Osteocyte (in vitro differentiated cells): Measurements from ENCODE around the gene LDB2. TPM values are rescaled to one million over a fixed set of nuclear protein-coding genes. Genes with fewer than 3 reads are reported as not detected.
"Not testable (repeated sequence)": the region's sequence is repeated elsewhere in the genome, so short reads cannot be mapped to it uniquely, and the experiment has no call there.

Experiments
- DNase-seq: peaks from one replicate; pipeline ENCODE4 v3.0.0; 2021; ENCODE audit warnings: mixed read lengths; ENCODE audit not compliant: unreplicated experiment; ENCODE audit errors: extremely low spot score
- H3K27ac Mint-ChIP-seq: one replicate; pipeline ENCODE4 v1.8.0; 2021; ENCODE audit warnings: mild to moderate bottlenecking, mixed read lengths; ENCODE audit not compliant: unreplicated experiment
- H3K27me3 Mint-ChIP-seq: one replicate; pipeline ENCODE4 v1.8.0; 2021; ENCODE audit warnings: mixed read lengths; ENCODE audit not compliant: unreplicated experiment
- H3K36me3 Mint-ChIP-seq: one replicate; pipeline ENCODE4 v1.8.0; 2021; ENCODE audit warnings: mixed read lengths; ENCODE audit not compliant: unreplicated experiment
- H3K4me1 Mint-ChIP-seq: one replicate; pipeline ENCODE4 v1.8.0; 2021; ENCODE audit warnings: mixed read lengths; ENCODE audit not compliant: unreplicated experiment
- H3K4me3 Mint-ChIP-seq: one replicate; pipeline ENCODE4 v1.8.0; 2021; ENCODE audit warnings: mild to moderate bottlenecking, moderate library complexity, mixed read lengths; ENCODE audit not compliant: unreplicated experiment
- H3K9me3 Mint-ChIP-seq: one replicate; pipeline ENCODE4 v1.8.0; 2021; ENCODE audit warnings: mixed read lengths; ENCODE audit not compliant: unreplicated experiment
- CTCF ChIP-seq: fragments of 200-600 bp; sonication (generic); IDR thresholded peaks from 2 replicates; pipeline ENCODE4 v1.5.0; 2021; ENCODE audit warnings: antibody characterized with exemption, mild to moderate bottlenecking, moderate library complexity
- total RNA-seq: library from RNA; stranded (reverse); gene quantifications from 2 replicates; pipeline ENCODE4 v1.2.1, GENCODE V29; 2021

The LDB2 gene
- total RNA-seq, 1 donor from 2014 or later, result 8.7 TPM

GRCh38 chr4:16573206-16573605, 325.2 kb downstream of the LDB2 start:
- no peak for DNase-seq
- Mint-ChIP-seq H3K27me3 (no peaks in the 10 kb centered on the region), H3K4me1 (peaks cover 9% of the 10 kb centered on the region), H3K36me3 (no peaks in the 10 kb centered on the region), H3K9me3 (no peaks in the 10 kb centered on the region), H3K4me3 (no peak overlapping the region), H3K27ac (no peak overlapping the region)
- no peak for TF ChIP-seq CTCF

- H3K9me3 Mint-ChIP-seq, result no peaks in the 10 kb centered on the region
- H3K36me3 Mint-ChIP-seq, result no peaks in the 10 kb centered on the region
- H3K27ac Mint-ChIP-seq, result no peak overlapping the region
- no peak overlapping the region for H3K4me3 Mint-ChIP-seq
- no peak for TF ChIP-seq CTCF
- H3K4me1 Mint-ChIP-seq, result peaks cover 9% of the 10 kb centered on the region
- DNase-seq, result no peak
- no peaks in the 10 kb centered on the region for H3K27me3 Mint-ChIP-seq
Observed at GRCh38 chr4:16572631-16573030, 325.8 kb downstream of the LDB2 start.

- DNase-seq, result no peak
- Mint-ChIP-seq H3K27ac (no peak overlapping the region), H3K36me3 (no peaks in the 10 kb centered on the region), H3K4me1 (peaks cover 9% of the 10 kb centered on the region), H3K9me3 (no peaks in the 10 kb centered on the region), H3K27me3 (no peaks in the 10 kb centered on the region), H3K4me3 (no peak overlapping the region)
- no peak for TF ChIP-seq CTCF
Observed at GRCh38 chr4:16572161-16572560, 326.3 kb downstream of the LDB2 start.

GRCh38 chr4:16569790-16570189, 328.7 kb downstream of the LDB2 start:
- Mint-ChIP-seq H3K4me3 (no peak overlapping the region), H3K4me1 (peaks cover 9% of the 10 kb centered on the region), H3K36me3 (no peaks in the 10 kb centered on the region), H3K9me3 (no peaks in the 10 kb centered on the region), H3K27me3 (no peaks in the 10 kb centered on the region), H3K27ac (no peak overlapping the region)
- TF ChIP-seq CTCF, result no peak
- no peak for DNase-seq

- not testable (repeated sequence) for H3K36me3 Mint-ChIP-seq
Observed at GRCh38 chr4:16557316-16557715, 341.1 kb downstream of the LDB2 start.

GRCh38 chr4:16555156-16555555, 343.3 kb downstream of the LDB2 start:
- no peak for DNase-seq
- Mint-ChIP-seq H3K4me3 (no peak overlapping the region), H3K27ac (no peak overlapping the region), H3K9me3 (peaks cover 16% of the 10 kb centered on the region), H3K27me3 (no peaks in the 10 kb centered on the region), H3K36me3 (peaks cover 4% of the 10 kb centered on the region), H3K4me1 (no peaks in the 10 kb centered on the region)
- no peak for TF ChIP-seq CTCF

More at GRCh38 chr4:16557316-16557715, 341.1 kb downstream of the LDB2 start:
- not testable (repeated sequence) for H3K4me3 Mint-ChIP-seq, H3K4me1 Mint-ChIP-seq, H3K27me3 Mint-ChIP-seq, H3K27ac Mint-ChIP-seq
- peaks cover 19% of the 10 kb centered on the region for H3K9me3 Mint-ChIP-seq
- DNase-seq, result peak; percentile 77
